ENCODE measurements around the gene CYSLTR2. TPM values are rescaled to one million over a fixed set of nuclear protein-coding genes. Genes with fewer than 3 reads are reported as not detected.

Gene CYSLTR2
- total and polyA plus RNA-seq, 2 donors (not counting 1 experiment from before 2014, with no cell fraction given), result 0.03 TPM; not detected in 1

GRCh38 chr13:48723168-48723567 is 69.4 kb downstream of the CYSLTR2 start:
- H3K27me3 ChIP-seq (ENCODE audit: control insufficient read depth, insufficient read depth, low read length), result no peaks in the 10 kb centered on the region
- TF ChIP-seq EZH2 (IDR thresholded peaks at IDR 0.05; ENCODE audit: low read length, missing control alignments) (no peak), CTCF (conservative IDR thresholded peaks at IDR 0.05 in 1 of 2, IDR thresholded peaks at IDR 0.05 in 1 of 2; ENCODE audit: low read depth in 1 of 2, low read length in 2 of 2) (no peak)
- H3K4me1 ChIP-seq (ENCODE audit: control insufficient read depth, extremely low read depth, insufficient read depth, low read length), result no peaks in the 10 kb centered on the region
- no peak overlapping the region for H3K4me3 ChIP-seq (replicated peaks in 1 of 4; ENCODE audit: control extremely low read depth in 1 of 4, insufficient read depth in 1 of 4, low read depth in 3 of 4, low read length in 4 of 4)
- H3K4me2 ChIP-seq (ENCODE audit: extremely low read depth, insufficient read depth, low read length), result no peak overlapping the region
- H3K27ac ChIP-seq (ENCODE audit: insufficient read depth, low read length), result no peak overlapping the region
- H2AFZ ChIP-seq (ENCODE audit: low read length), result no peak overlapping the region
- no peaks in the 10 kb centered on the region for H3K9me3 ChIP-seq (ENCODE audit: control insufficient read depth, insufficient read depth, low read depth, low read length)
- no peak overlapping the region for H3K9ac ChIP-seq (ENCODE audit: insufficient read depth, low read length)
- no peaks in the 10 kb centered on the region for H4K20me1 ChIP-seq (ENCODE audit: control insufficient read depth, extremely low read depth, insufficient read depth, low read length)
- no peaks in the 10 kb centered on the region for H3K79me2 ChIP-seq (ENCODE audit: control insufficient read depth, insufficient read depth, low read length)
- no peaks in the 10 kb centered on the region for H3K36me3 ChIP-seq (ENCODE audit: control insufficient read depth, insufficient read depth, low read length)
- no peak for DNase-seq (ENCODE audit: low read depth in 2 of 2)

GRCh38 chr13:48725271-48725670 is 71.5 kb downstream of the CYSLTR2 start:
- no peaks in the 10 kb centered on the region for H3K79me2 ChIP-seq (ENCODE audit: control insufficient read depth, insufficient read depth, low read length)
- H3K9me3 ChIP-seq (ENCODE audit: control insufficient read depth, insufficient read depth, low read depth, low read length), result no peaks in the 10 kb centered on the region
- no peaks in the 10 kb centered on the region for H3K27me3 ChIP-seq (ENCODE audit: control insufficient read depth, insufficient read depth, low read length)
- no peak overlapping the region for H3K9ac ChIP-seq (ENCODE audit: insufficient read depth, low read length)
- H3K36me3 ChIP-seq (ENCODE audit: control insufficient read depth, insufficient read depth, low read length), result no peaks in the 10 kb centered on the region
- no peak overlapping the region for H3K27ac ChIP-seq (ENCODE audit: insufficient read depth, low read length)
- H3K4me3 ChIP-seq (replicated peaks in 1 of 4; ENCODE audit: control extremely low read depth in 1 of 4, insufficient read depth in 1 of 4, low read depth in 3 of 4, low read length in 4 of 4), result no peak overlapping the region
- H3K4me2 ChIP-seq (ENCODE audit: extremely low read depth, insufficient read depth, low read length), result no peak overlapping the region
- DNase-seq (ENCODE audit: low read depth in 2 of 2), result no peak
- no peaks in the 10 kb centered on the region for H3K4me1 ChIP-seq (ENCODE audit: control insufficient read depth, extremely low read depth, insufficient read depth, low read length)
- no peaks in the 10 kb centered on the region for H4K20me1 ChIP-seq (ENCODE audit: control insufficient read depth, extremely low read depth, insufficient read depth, low read length)
- no peak for TF ChIP-seq CTCF (conservative IDR thresholded peaks at IDR 0.05 in 1 of 2, IDR thresholded peaks at IDR 0.05 in 1 of 2; ENCODE audit: low read depth in 1 of 2, low read length in 2 of 2)
- TF ChIP-seq EZH2 (IDR thresholded peaks at IDR 0.05; ENCODE audit: low read length, missing control alignments), result no peak
- no peak overlapping the region for H2AFZ ChIP-seq (ENCODE audit: low read length)

- Histone ChIP-seq H3K79me2 (ENCODE audit: control insufficient read depth, insufficient read depth, low read length) (no peaks in the 10 kb centered on the region), H3K9me3 (ENCODE audit: control insufficient read depth, insufficient read depth, low read depth, low read length) (no peaks in the 10 kb centered on the region), H4K20me1 (ENCODE audit: control insufficient read depth, extremely low read depth, insufficient read depth, low read length) (no peaks in the 10 kb centered on the region), H3K4me3 (replicated peaks in 1 of 4; ENCODE audit: control extremely low read depth in 1 of 4, insufficient read depth in 1 of 4, low read depth in 3 of 4, low read length in 4 of 4) (no peak overlapping the region), H3K4me1 (ENCODE audit: control insufficient read depth, extremely low read depth, insufficient read depth, low read length) (no peaks in the 10 kb centered on the region), H2AFZ (ENCODE audit: low read length) (no peak overlapping the region), H3K27me3 (ENCODE audit: control insufficient read depth, insufficient read depth, low read length) (no peaks in the 10 kb centered on the region), H3K9ac (ENCODE audit: insufficient read depth, low read length) (no peak overlapping the region), H3K36me3 (ENCODE audit: control insufficient read depth, insufficient read depth, low read length) (no peaks in the 10 kb centered on the region), H3K27ac (ENCODE audit: insufficient read depth, low read length) (no peak overlapping the region), H3K4me2 (ENCODE audit: extremely low read depth, insufficient read depth, low read length) (no peak overlapping the region)
- TF ChIP-seq EZH2 (IDR thresholded peaks at IDR 0.05; ENCODE audit: low read length, missing control alignments) (no peak), CTCF (conservative IDR thresholded peaks at IDR 0.05 in 1 of 2, IDR thresholded peaks at IDR 0.05 in 1 of 2; ENCODE audit: low read depth in 1 of 2, low read length in 2 of 2) (no peak)
- DNase-seq (ENCODE audit: low read depth in 2 of 2), result peak in 1 of 2 donors; percentile 92
Observed at GRCh38 chr13:48726711-48727110, 73.0 kb downstream of the CYSLTR2 start.

All from fibroblast of lung (primary cell).